GM19463 (cell line): ENCODE results near the gene CLEC4M.

ENCODE experiments used
- ATAC-seq: cut with Tn5 transposase; IDR thresholded peaks from one replicate; pipeline ENCODE4 v1.9.1; 2021; ENCODE audit warnings: mild to moderate bottlenecking, moderate library complexity; ENCODE audit not compliant: unreplicated experiment

CLEC4M gene

GRCh38 chr19:7762719-7763293 lies at the start of gene CLEC4M:
Gene CLEC4M (plus strand): TSS chr19:7763243. CDS start chr19:7763267, 24 bp downstream.
- no peak for ATAC-seq

GRCh38 chr19:7715671-7716070 lies 47.4 kb upstream of the CLEC4M start:
- no peak for ATAC-seq

GRCh38 chr19:7716762-7717161 lies 46.3 kb upstream of the CLEC4M start:
- no peak for ATAC-seq

- ATAC-seq: no peak
Measured at GRCh38 chr19:7718668-7719067, 44.4 kb upstream of the CLEC4M start.

- ATAC-seq: no peak
Measured at GRCh38 chr19:7720351-7720750, 42.7 kb upstream of the CLEC4M start.

GRCh38 chr19:7722231-7722651 lies 40.8 kb upstream of the CLEC4M start:
- ATAC-seq: no peak

GRCh38 chr19:7725791-7726190 lies 37.3 kb upstream of the CLEC4M start:
- no peak for ATAC-seq

GRCh38 chr19:7729211-7729610 lies 33.8 kb upstream of the CLEC4M start:
- no peak for ATAC-seq

GRCh38 chr19:7729831-7730285 lies 33.2 kb upstream of the CLEC4M start:
- ATAC-seq: no peak

GRCh38 chr19:7730286-7731217 lies 32.5 kb upstream of the CLEC4M start:
- ATAC-seq: no peak

- ATAC-seq: no peak
Measured at GRCh38 chr19:7731218-7731595, 31.8 kb upstream of the CLEC4M start.

- ATAC-seq: no peak
Measured at GRCh38 chr19:7731615-7732014, 31.4 kb upstream of the CLEC4M start.

- no peak for ATAC-seq
Measured at GRCh38 chr19:7732045-7732444, 31.0 kb upstream of the CLEC4M start, which contains the start of gene CLEC4G. Gene CLEC4G (minus strand): TSS chr19:7732110. CDS start chr19:7732102, 8 bp downstream.

- ATAC-seq: no peak
Measured at GRCh38 chr19:7733376-7733775, 29.7 kb upstream of the CLEC4M start.

GRCh38 chr19:7734220-7735203 lies 28.5 kb upstream of the CLEC4M start:
- no peak for ATAC-seq

- ATAC-seq: no peak
Measured at GRCh38 chr19:7736148-7736547, 26.9 kb upstream of the CLEC4M start.

- ATAC-seq: no peak
Measured at GRCh38 chr19:7737215-7737614, 25.8 kb upstream of the CLEC4M start.

- no peak for ATAC-seq
Measured at GRCh38 chr19:7738023-7738422, 25.0 kb upstream of the CLEC4M start.

GRCh38 chr19:7739211-7739755 lies 23.8 kb upstream of the CLEC4M start:
- no peak for ATAC-seq

- ATAC-seq: no peak
Measured at GRCh38 chr19:7739801-7740681, 23.0 kb upstream of the CLEC4M start.
